WI38 (cell line): ENCODE measurements around the gene LSM7.

ENCODE experiments used
- H3K4me3 ChIP-seq: 2 replicates; pipeline ENCODE4 v1.5.1; 2011; ENCODE audit warnings: low read depth, mild to moderate bottlenecking, control low read depth, low read length
- CTCF ChIP-seq: IDR thresholded peaks from 2 replicates; pipeline ENCODE4 v1.5.1; 2012; ENCODE audit warnings: low read depth, mild to moderate bottlenecking, control low read depth, low read length

Gene LSM7

GRCh38 chr19:2311093-2311492 lies 17.3 kb downstream of the LSM7 start:
- H3K4me3 ChIP-seq: no peak overlapping the region
- no peak for TF ChIP-seq CTCF

- H3K4me3 ChIP-seq: no peak overlapping the region
- TF ChIP-seq CTCF: no peak
Measured at GRCh38 chr19:2309734-2310362, 18.5 kb downstream of the LSM7 start.

GRCh38 chr19:2308114-2308556 lies 20.3 kb downstream of the LSM7 start, which contains the start of gene LINGO3:
LINGO3 (minus strand) TSS chr19:2308154; CDS start chr19:2291776, 16,378 bp downstream.
- no peak within 1 kb of the TSS for H3K4me3 ChIP-seq

GRCh38 chr19:2307518-2308012 lies 20.8 kb downstream of the LSM7 start:
- TF ChIP-seq CTCF: no peak

More at GRCh38 chr19:2308114-2308556, 20.3 kb downstream of the LSM7 start, which contains the start of gene LINGO3:
- TF ChIP-seq CTCF: no peak

GRCh38 chr19:2306971-2307370 lies 21.4 kb downstream of the LSM7 start:
- no peak for TF ChIP-seq CTCF

More at GRCh38 chr19:2307518-2308012, 20.8 kb downstream of the LSM7 start:
- H3K4me3 ChIP-seq: no peak overlapping the region

GRCh38 chr19:2306281-2306806 lies 22.0 kb downstream of the LSM7 start:
- H3K4me3 ChIP-seq: no peak overlapping the region
- no peak for TF ChIP-seq CTCF

More at GRCh38 chr19:2306971-2307370, 21.4 kb downstream of the LSM7 start:
- H3K4me3 ChIP-seq: no peak overlapping the region

- no peak overlapping the region for H3K4me3 ChIP-seq
- TF ChIP-seq CTCF: no peak
Measured at GRCh38 chr19:2305452-2306280, 22.7 kb downstream of the LSM7 start.
